ENCODE results near the gene FNDC10.
"Not testable (repeated sequence)": the region's sequence is repeated elsewhere in the genome, so short reads cannot be mapped to it uniquely, and the experiment has no call there.

FNDC10 gene

DNA sequence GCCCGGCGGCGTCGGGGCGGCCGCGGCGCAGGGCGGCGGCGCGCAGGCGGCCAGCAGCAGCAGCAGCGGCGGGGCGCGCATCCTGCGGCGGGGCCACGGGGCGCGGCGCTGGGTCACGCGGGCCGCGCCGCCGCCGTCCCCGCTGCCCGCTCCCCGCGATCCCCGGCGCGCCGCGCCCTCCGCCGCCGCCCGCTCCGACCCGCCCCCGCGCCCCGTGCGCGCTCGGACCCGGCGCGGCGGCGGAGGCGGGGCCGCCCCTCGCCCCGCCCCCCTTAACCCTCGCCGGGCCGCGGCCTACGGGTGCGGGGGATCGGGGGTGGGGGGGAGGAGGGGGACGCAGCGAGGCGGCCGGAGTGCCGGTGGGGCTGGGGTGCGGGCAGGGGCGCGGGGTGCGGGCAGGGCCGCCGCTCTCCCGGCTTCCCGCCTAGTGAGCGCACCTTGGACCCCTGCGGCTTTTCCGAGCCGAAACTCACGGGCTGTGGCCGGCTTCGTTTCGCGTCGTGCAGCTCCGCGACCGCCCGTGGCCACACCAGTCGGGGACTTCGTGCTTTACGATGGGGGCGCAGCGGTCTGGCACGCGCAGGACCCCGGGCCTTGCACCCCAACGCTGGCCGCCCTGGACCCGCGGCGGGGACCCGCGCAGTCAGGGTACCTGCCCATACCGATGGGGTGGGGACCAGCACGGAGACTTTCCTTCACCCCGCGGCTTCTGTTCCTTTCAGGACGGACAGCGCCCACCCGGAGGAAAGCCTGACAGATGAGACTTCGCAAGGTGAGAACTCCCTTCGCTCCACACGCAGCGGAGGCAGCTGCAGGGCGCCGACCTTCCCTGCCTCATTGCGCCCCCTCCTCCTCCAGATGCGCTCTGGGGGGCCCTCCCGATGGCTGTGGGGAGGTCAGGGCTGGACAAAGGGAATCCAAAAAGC is at the start of gene FNDC10:
Gene FNDC10, minus strand, starts transcription at position 201 of the 926 bp plus-strand sequence. Its CDS starts 120 bp downstream, at position 81.
- H3K27me3 ChIP-seq (ENCODE audit: control insufficient read depth in 2 of 2, insufficient read depth in 2 of 2, low read length in 2 of 2) = peaks cover 14 to 21% of the 10 kb centered on the region in 2 donors
- H3K4me3 ChIP-seq (ENCODE audit: low read length in 2 of 2) = peak within 1 kb of the TSS in 1 of 2 donors; percentile 41
- H3K9ac ChIP-seq (ENCODE audit: low read depth in 1 of 2, low read length in 2 of 2) = no peak within 1 kb of the TSS
- peaks cover 3 to 5% of the 10 kb centered on the region in 2 donors for H3K4me1 ChIP-seq (ENCODE audit: control insufficient read depth in 2 of 2, insufficient read depth in 2 of 2, low read length in 2 of 2)
- H3K27ac ChIP-seq (ENCODE audit: low read depth in 2 of 2, low read length in 2 of 2) = no peak within 1 kb of the TSS
- no peaks in the 10 kb centered on the region for H3K9me3 ChIP-seq (ENCODE audit: control insufficient read depth in 2 of 2, low read length in 2 of 2)
- no peaks in the 10 kb centered on the region for H3K36me3 ChIP-seq (ENCODE audit: control insufficient read depth in 2 of 2, insufficient read depth in 2 of 2, low read length in 2 of 2)

DNA sequence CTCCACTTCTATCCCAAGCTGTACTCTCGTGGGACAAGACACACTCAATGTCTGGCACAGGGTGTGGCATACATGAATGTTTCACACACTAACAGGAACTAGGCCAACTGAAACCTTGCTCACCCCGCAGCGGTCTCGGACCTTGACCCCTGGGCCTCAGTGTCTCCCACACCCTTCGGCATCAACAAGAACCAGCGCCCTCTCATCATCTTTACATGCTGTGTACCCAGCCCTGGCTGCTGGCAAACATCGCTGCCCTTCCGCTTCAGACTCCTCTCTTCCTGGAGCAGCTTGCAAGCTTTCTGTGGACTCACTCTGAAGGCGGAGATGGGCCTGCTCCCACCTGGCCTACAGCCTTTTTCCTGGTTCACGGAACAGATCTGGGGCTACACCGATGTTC is 48.3 kb upstream of the FNDC10 start:
- peaks cover 23 to 35% of the 10 kb centered on the region in 2 donors for H3K36me3 ChIP-seq (ENCODE audit: control insufficient read depth in 2 of 2, insufficient read depth in 2 of 2, low read length in 2 of 2)

DNA sequence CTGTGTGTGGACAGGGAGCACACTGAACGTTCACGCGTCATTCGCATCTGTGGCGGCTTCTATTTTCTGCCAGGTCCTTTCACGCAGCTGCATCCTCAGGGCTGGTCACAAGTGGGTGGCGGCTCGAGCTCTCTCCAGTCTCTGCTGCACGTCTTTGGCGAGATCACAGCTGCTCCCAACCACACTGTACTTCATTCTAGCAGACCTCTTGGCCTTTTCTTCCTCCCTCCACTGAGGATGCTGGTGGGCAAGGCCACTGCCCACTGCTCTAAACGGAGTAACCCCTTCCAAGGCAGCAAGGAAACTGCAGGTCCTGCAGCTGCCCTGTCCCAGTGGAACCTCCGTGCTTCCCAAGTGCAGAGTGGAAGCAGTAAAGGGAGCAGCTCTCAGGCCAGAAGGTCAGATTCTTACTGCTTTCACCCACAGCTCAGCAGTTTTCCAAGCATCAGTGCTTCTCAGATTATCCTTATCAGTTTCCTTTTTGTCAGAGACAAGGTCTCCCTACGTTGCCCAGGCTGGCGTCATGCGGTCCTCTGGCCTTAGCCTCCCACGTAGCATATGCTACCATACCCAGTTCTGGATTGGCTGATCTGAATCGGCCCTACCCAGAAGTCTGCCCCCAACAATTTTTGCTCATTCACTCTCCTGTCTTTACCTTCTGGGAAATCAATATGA is 47.8 kb upstream of the FNDC10 start:
- Histone ChIP-seq H3K36me3 (ENCODE audit: control insufficient read depth in 2 of 2, insufficient read depth in 2 of 2, low read length in 2 of 2) (peaks cover 23 to 35% of the 10 kb centered on the region in 2 donors), H3K27ac (ENCODE audit: low read depth in 2 of 2, low read length in 2 of 2) (peak overlapping the region; percentile 90 to 95), H3K9ac (ENCODE audit: low read depth in 1 of 2, low read length in 2 of 2) (peak overlapping the region in 1 of 2 donors; percentile 51), H3K4me1 (ENCODE audit: control insufficient read depth in 2 of 2, insufficient read depth in 2 of 2, low read length in 2 of 2) (peaks cover 15 to 22% of the 10 kb centered on the region in 2 donors)
- not testable (repeated sequence) for H3K27me3 ChIP-seq (ENCODE audit: control insufficient read depth in 2 of 2, insufficient read depth in 2 of 2, low read length in 2 of 2); H3K9me3 ChIP-seq (ENCODE audit: control insufficient read depth in 2 of 2, low read length in 2 of 2); H3K4me3 ChIP-seq (ENCODE audit: low read length in 2 of 2)

More for the DNA sequence above, 48.3 kb upstream of the FNDC10 start:
- Histone ChIP-seq H3K4me1 (ENCODE audit: control insufficient read depth in 2 of 2, insufficient read depth in 2 of 2, low read length in 2 of 2) (peaks cover 15 to 22% of the 10 kb centered on the region in 2 donors), H3K27ac (ENCODE audit: low read depth in 2 of 2, low read length in 2 of 2) (peak overlapping the region; percentile 90 to 95), H3K9ac (ENCODE audit: low read depth in 1 of 2, low read length in 2 of 2) (peak overlapping the region; percentile 47 to 68)
- not testable (repeated sequence) for H3K4me3 ChIP-seq (ENCODE audit: low read length in 2 of 2); H3K27me3 ChIP-seq (ENCODE audit: control insufficient read depth in 2 of 2, insufficient read depth in 2 of 2, low read length in 2 of 2); H3K9me3 ChIP-seq (ENCODE audit: control insufficient read depth in 2 of 2, low read length in 2 of 2)

DNA sequence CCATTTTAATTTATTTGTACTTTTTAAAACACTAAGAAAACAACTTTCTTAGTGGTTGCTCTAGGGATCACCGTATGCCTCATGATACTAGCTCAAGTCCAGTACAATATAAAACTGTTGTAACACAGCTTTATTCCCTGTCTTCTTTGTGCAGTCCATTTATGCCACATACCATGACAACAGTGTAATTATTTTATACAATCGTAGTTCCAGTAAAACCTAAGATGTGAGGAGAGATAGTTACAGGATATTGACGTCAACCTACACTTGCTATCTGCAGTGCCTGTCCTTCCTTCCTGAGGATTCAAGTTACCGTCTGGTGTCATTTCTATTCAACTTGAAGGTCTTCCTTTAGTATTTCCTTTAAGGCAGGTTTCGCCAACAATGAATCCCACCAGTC is 46.4 kb upstream of the FNDC10 start:
- H3K36me3 ChIP-seq (ENCODE audit: control insufficient read depth in 2 of 2, insufficient read depth in 2 of 2, low read length in 2 of 2) = peaks cover 12 to 24% of the 10 kb centered on the region in 2 donors
- H3K4me1 ChIP-seq (ENCODE audit: control insufficient read depth in 2 of 2, insufficient read depth in 2 of 2, low read length in 2 of 2) = peaks cover 15 to 22% of the 10 kb centered on the region in 2 donors
- not testable (repeated sequence) for H3K4me3 ChIP-seq (ENCODE audit: low read length in 2 of 2); H3K9me3 ChIP-seq (ENCODE audit: control insufficient read depth in 2 of 2, low read length in 2 of 2); H3K9ac ChIP-seq (ENCODE audit: low read depth in 1 of 2, low read length in 2 of 2); H3K27ac ChIP-seq (ENCODE audit: low read depth in 2 of 2, low read length in 2 of 2); H3K27me3 ChIP-seq (ENCODE audit: control insufficient read depth in 2 of 2, insufficient read depth in 2 of 2, low read length in 2 of 2)

DNA sequence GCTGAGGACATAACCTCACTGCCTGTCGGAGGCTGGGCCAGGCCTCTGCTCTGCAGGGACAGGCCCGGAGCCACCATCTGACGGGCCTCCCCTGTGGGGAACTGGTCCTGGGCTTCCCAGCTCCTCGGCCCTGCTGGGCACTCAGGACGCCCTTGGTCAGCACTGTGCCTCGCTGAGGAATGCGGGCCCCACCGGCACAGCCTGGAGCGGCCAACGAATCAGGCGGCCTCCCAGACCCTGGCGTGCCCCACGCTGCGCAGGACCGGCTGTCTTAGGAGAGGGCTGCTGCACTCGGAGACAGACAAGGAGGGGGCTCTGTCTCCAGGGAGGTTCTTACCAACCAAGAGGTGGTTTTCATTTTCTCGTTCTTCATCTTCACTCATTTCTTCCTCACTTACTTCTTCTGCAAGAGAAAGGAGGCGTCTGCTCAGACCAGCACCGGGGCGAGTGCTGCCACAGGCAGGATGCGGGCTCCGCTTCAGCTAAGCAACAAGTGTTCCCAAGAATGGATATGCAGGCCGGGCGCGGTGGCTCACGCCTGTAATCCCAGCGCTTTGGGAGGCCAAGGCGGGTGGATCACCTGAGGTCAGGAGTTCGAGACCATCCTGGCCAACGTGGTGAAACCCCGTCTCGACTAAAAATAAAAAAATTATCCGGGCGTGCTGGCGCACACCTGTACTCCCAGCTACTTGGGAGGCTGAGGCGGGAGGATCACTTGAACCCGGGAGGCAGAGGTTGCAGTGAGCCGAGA is 41.0 kb upstream of the FNDC10 start:
- not testable (repeated sequence) for H3K9ac ChIP-seq (ENCODE audit: low read depth in 1 of 2, low read length in 2 of 2); H3K27ac ChIP-seq (ENCODE audit: low read depth in 2 of 2, low read length in 2 of 2); H3K9me3 ChIP-seq (ENCODE audit: control insufficient read depth in 2 of 2, low read length in 2 of 2); H3K4me3 ChIP-seq (ENCODE audit: low read length in 2 of 2); H3K4me1 ChIP-seq (ENCODE audit: control insufficient read depth in 2 of 2, insufficient read depth in 2 of 2, low read length in 2 of 2); H3K27me3 ChIP-seq (ENCODE audit: control insufficient read depth in 2 of 2, insufficient read depth in 2 of 2, low read length in 2 of 2)
- H3K36me3 ChIP-seq (ENCODE audit: control insufficient read depth in 2 of 2, insufficient read depth in 2 of 2, low read length in 2 of 2) = peaks cover 9 to 12% of the 10 kb centered on the region in 2 donors

DNA sequence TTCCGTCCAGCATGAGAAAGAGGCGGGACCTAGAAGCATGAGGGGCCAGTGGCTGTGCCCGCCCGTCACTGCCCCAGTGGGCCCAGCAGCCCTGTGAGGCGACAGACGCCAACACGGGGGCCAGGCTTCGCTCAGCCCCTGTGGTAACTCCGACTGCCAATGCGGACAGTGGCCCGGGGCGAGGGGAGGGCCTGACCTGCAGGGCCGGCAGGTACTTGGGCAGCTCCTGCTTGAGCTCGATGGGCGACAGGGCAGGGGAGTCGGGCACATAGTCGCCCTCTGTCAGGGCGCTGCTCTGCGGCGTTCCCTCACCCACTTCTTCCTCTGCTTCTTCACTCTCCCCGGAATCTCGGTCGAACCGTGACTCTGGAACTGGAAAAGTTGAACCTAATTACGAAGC is 40.1 kb upstream of the FNDC10 start:
- not testable (repeated sequence) for H3K27ac ChIP-seq (ENCODE audit: low read depth in 2 of 2, low read length in 2 of 2); H3K36me3 ChIP-seq (ENCODE audit: control insufficient read depth in 2 of 2, insufficient read depth in 2 of 2, low read length in 2 of 2); H3K27me3 ChIP-seq (ENCODE audit: control insufficient read depth in 2 of 2, insufficient read depth in 2 of 2, low read length in 2 of 2); H3K9me3 ChIP-seq (ENCODE audit: control insufficient read depth in 2 of 2, low read length in 2 of 2); H3K4me1 ChIP-seq (ENCODE audit: control insufficient read depth in 2 of 2, insufficient read depth in 2 of 2, low read length in 2 of 2); H3K4me3 ChIP-seq (ENCODE audit: low read length in 2 of 2); H3K9ac ChIP-seq (ENCODE audit: low read depth in 1 of 2, low read length in 2 of 2)

DNA sequence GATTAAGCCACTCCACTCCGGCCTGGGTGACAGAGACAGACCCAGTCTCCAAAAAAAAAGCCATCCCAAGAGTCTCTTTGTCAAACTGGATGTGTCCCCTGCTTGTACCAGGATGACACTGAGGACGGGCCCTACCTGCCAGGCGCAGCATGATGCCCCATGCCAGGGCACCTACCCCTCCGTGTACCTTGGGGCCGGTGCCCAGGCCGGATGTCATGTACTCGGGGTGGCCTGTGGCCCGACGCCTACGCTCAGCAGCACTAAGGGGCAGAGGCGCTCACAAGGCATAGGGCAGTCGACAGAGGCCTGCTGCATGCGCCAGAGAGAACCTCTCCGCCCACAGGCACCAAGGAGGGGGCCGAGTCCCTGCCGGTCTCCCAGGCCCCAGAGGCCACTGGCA is 39.4 kb upstream of the FNDC10 start:
- not testable (repeated sequence) for H3K9me3 ChIP-seq (ENCODE audit: control insufficient read depth in 2 of 2, low read length in 2 of 2)

DNA sequence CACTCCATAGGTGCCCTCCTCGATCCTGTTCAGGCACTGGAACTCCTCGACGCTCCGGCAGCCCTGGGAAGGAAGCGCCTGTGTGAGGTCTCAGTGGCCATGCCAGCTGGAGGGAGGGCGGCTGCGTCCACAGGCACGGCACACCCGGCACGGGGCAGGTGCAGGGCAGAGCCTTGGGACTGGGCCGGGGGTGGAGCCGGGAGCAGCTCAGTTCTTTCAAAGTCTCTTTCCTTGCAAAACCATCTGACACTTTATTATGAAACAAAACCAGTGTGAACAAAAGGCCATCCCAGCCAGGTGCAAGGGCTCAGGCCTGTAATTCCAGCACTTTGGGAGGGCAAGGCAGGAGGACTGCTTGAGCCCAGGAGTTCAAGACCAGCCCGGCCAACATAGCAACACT is 38.6 kb upstream of the FNDC10 start:
- H3K36me3 ChIP-seq (ENCODE audit: control insufficient read depth in 2 of 2, insufficient read depth in 2 of 2, low read length in 2 of 2) = not testable (repeated sequence)

More for the DNA sequence above, 39.4 kb upstream of the FNDC10 start:
- H3K9ac ChIP-seq (ENCODE audit: low read depth in 1 of 2, low read length in 2 of 2); H3K4me1 ChIP-seq (ENCODE audit: control insufficient read depth in 2 of 2, insufficient read depth in 2 of 2, low read length in 2 of 2); H3K4me3 ChIP-seq (ENCODE audit: low read length in 2 of 2); H3K27me3 ChIP-seq (ENCODE audit: control insufficient read depth in 2 of 2, insufficient read depth in 2 of 2, low read length in 2 of 2); H3K27ac ChIP-seq (ENCODE audit: low read depth in 2 of 2, low read length in 2 of 2); H3K36me3 ChIP-seq (ENCODE audit: control insufficient read depth in 2 of 2, insufficient read depth in 2 of 2, low read length in 2 of 2): not testable (repeated sequence)

DNA sequence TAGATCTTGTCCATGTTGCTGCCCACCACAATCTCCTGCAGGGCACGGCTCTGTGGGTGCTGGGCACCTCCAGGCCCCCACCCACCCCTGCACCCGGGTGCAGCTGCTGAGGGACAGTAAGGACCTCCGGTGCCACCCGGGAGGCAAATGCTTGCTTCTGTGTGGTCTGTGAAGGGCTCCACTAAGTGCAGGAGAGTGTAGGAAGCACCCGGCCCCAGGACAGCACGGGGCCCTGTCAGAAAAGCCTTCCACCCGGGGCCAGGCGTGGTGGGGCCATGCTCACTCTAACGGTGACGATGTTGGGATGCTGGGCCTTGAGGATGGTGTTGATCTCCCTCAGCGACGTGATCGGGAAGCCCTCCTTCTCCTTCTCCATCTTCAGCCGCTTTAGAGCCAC is 37.5 kb upstream of the FNDC10 start:
- not testable (repeated sequence) for H3K4me1 ChIP-seq (ENCODE audit: control insufficient read depth in 2 of 2, insufficient read depth in 2 of 2, low read length in 2 of 2); H3K9ac ChIP-seq (ENCODE audit: low read depth in 1 of 2, low read length in 2 of 2); H3K4me3 ChIP-seq (ENCODE audit: low read length in 2 of 2); H3K36me3 ChIP-seq (ENCODE audit: control insufficient read depth in 2 of 2, insufficient read depth in 2 of 2, low read length in 2 of 2); H3K27me3 ChIP-seq (ENCODE audit: control insufficient read depth in 2 of 2, insufficient read depth in 2 of 2, low read length in 2 of 2); H3K27ac ChIP-seq (ENCODE audit: low read depth in 2 of 2, low read length in 2 of 2); H3K9me3 ChIP-seq (ENCODE audit: control insufficient read depth in 2 of 2, low read length in 2 of 2)

More for the DNA sequence above, 38.6 kb upstream of the FNDC10 start:
- not testable (repeated sequence) for H3K4me3 ChIP-seq (ENCODE audit: low read length in 2 of 2); H3K9ac ChIP-seq (ENCODE audit: low read depth in 1 of 2, low read length in 2 of 2); H3K4me1 ChIP-seq (ENCODE audit: control insufficient read depth in 2 of 2, insufficient read depth in 2 of 2, low read length in 2 of 2); H3K27me3 ChIP-seq (ENCODE audit: control insufficient read depth in 2 of 2, insufficient read depth in 2 of 2, low read length in 2 of 2); H3K27ac ChIP-seq (ENCODE audit: low read depth in 2 of 2, low read length in 2 of 2); H3K9me3 ChIP-seq (ENCODE audit: control insufficient read depth in 2 of 2, low read length in 2 of 2)

Measured in mucosa of rectum (tissue), 2 donors.